Pancreas (tissue), 10 donors: Measurements from ENCODE around the gene CCDC136. TPM values are rescaled to one million over a fixed set of nuclear protein-coding genes. Genes with fewer than 3 reads are reported as not detected.

Experiments
- ATAC-seq, 4 donors: fragments of 200-7000 bp; cut with Tn5 transposase; one replicate each; pipeline versions ENCODE4 v1.8.0 to v1.9.1; 2020; ENCODE audit warnings: mild to moderate bottlenecking in 4 of 4, moderate library complexity in 4 of 4
- DNase-seq, 6 donors: peaks; one replicate each; pipeline ENCODE4 v3.0.0-alpha.2; 2020
- FAIRE-seq: peaks from 2 replicates; lab custom pipeline; 2012; peaks lifted over from hg19 to GRCh38; lab: Jason Lieb, UNC
- H3K27ac ChIP-seq, 4 donors: fragments of 200-600 bp; sonication (generic); 1 replicate in 3 of 4; 2 replicates in 1 of 4; pipeline versions ENCODE4 v1.5.0 to v1.8.0; 2020
- H3K27me3 ChIP-seq, 4 donors: fragments of 200-600 bp; one replicate each; pipeline ENCODE4 v1.8.0; 2021
- H3K36me3 ChIP-seq, 3 donors: fragments of 200-600 bp; sonication (generic) in 1 of 3; one replicate each; pipeline versions ENCODE4 v1.5.0 to v1.8.0; 2020 to 2021
- H3K4me1 ChIP-seq, 3 donors: fragments of 200-600 bp; one replicate each; pipeline ENCODE4 v1.8.0; 2021
- H3K4me3 ChIP-seq, 4 donors: fragments of 200-600 bp; sonication (generic) in 2 of 4; one replicate each; pipeline versions ENCODE4 v1.5.0 to v1.8.0; 2020 to 2021
- H3K9me3 ChIP-seq, 4 donors: fragments of 200-600 bp; one replicate each; pipeline ENCODE4 v1.8.0; 2021
- CTCF ChIP-seq, 4 donors: fragments of 200-600 bp; sonication (generic) in 3 of 4; IDR thresholded peaks; one replicate each; pipeline versions ENCODE4 v1.5.0 to v1.8.0; 2021; ENCODE audit warnings: antibody characterized with exemption in 4 of 4
- WGBS, 2 donors: extraction: QIAGEN DNeasy Blood & Tissue Kit; methylation state at CpG; one replicate each; pipeline ENCODE4 v1.1.7; 2013; 5-methylcytosine and 5-hydroxymethylcytosine counted together
- intact Hi-C, 3 donors: fragments of 100-400 bp; cut with DNase I; formaldehyde crosslinking; loops; one replicate each; pipeline versions ENCODE4 v1.11.1 to v1.14.2; 2022
- polyA plus RNA-seq, 2 donors: library from polyadenylated mRNA; stranded (reverse); fragments of 200-250 nt; gene quantifications; one replicate each; pipeline ENCODE4 v1.2.3, GENCODE V29; 2013
- total RNA-seq, 6 donors: library from RNA; stranded (reverse); fragmentation: NEBNext Ultra II Directional in 4 of 6; extraction: Animal tissue kit (Norgen Biotek cat#: 25700) in 4 of 6; gene quantifications; one replicate each; pipeline versions ENCODE4 v1.2.1 to v1.2.4, GENCODE V29; 2021 to 2023
- donor health status: healthy with polysubstance abuse.
- donor health status: DM: no; HTN: no; CAD: no; lungs with moderate emphysema.
- donor health status: DM: no; HTN: no; CAD: no.
- donor health status: control.
- donor health status: control.
- donor health status: Bipolar disorder and iron deficiency.
- donor health status: DM: yes; HTN: yes; CAD: no.
- donor health status: DM: no; HTN: no; CAD: no.
- donor health status: DM: no; HTN: no; CAD: no.
- donor health status: DM: yes; HTN: yes; CAD: no.

CCDC136 gene
- total and polyA plus RNA-seq, 8 donors, result 0.66 to 2.9 (median 1.3) TPM

GRCh38 chr7:128775744-128776474, 15.9 kb upstream of the CCDC136 start, which contains the start of gene OPN1SW:
Gene OPN1SW (minus strand): TSS chr7:128775794. CDS start chr7:128775781, 13 bp downstream.
- ATAC-seq, result no peak
- intact Hi-C loops, result no loop called here
- Histone ChIP-seq H3K9me3 (no peaks in the 10 kb centered on the region), H3K4me1 (no peaks in the 10 kb centered on the region), H3K27me3 (no peaks in the 10 kb centered on the region), H3K36me3 (peaks cover 0 to 5% (median 4%) of the 10 kb centered on the region in 3 donors), H3K27ac (no peak within 1 kb of the TSS), H3K4me3 (no peak within 1 kb of the TSS)
- 96 to 98% methylated on average over 4 of the region's 4 CpGs for WGBS, 2 donors
- TF ChIP-seq CTCF (IDR thresholded peaks at IDR 0.05), result no peak
- DNase-seq, result no peak
- FAIRE-seq, result no peak

DNA sequence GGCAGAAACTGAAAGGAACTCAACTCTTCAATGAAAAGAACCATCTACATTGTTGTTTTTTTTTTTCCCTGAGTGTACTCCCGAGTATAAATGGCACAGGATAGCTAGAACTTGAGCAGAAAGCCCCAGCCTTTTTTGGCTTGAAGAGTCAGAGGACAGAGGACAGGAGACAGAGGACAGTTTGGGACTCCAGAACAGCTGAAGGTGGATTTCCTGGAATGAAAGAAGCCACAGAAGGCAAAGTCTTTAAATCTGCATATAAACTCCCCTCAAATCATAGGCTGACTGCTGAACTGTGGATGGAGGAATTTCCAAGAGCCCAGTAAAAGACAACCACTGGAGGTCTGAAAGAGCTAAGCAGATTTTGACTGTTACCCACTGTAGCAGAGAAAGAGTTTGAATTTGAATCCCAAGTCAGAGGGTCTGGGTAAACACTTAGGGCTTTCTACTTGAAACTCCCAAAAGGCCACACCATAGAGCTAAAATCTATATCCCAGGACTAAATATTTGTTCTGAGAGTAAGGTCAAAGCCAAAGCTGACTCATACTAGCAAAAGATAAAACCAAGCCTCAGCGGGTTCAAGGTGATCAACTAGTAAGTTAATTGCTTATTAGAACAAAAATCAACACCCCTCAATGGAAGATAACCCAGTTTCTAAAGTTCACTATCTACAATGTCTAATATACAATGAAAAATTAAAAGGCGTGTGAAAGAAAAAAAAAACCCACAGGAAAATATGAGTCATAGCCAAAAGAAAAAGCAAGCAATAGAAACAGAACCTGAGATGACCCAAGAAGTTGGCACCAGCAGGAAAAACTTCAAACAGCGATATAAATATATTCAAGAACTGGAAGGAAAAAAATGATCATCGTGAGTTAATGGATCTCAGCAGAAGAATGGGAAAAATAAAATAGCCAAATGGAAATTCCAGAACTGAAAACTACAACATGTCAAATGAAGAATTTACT, 14.3 kb upstream of the CCDC136 start:
- TF ChIP-seq CTCF (IDR thresholded peaks at IDR 0.05), result no peak
- no peaks in the 10 kb centered on the region for H3K27me3 ChIP-seq
- DNase-seq, result no peak
- FAIRE-seq, result no peak
- no peaks in the 10 kb centered on the region for H3K9me3 ChIP-seq
- no peak overlapping the region for H3K4me3 ChIP-seq
- peak in 3 of 4 donors; percentile 27 to 47 (median 28) for ATAC-seq
- WGBS, 2 donors, result 39 to 49% methylated on average over 5 of the region's 5 CpGs
- no peaks in the 10 kb centered on the region for H3K4me1 ChIP-seq
- peaks cover 0 to 5% (median 4%) of the 10 kb centered on the region in 3 donors for H3K36me3 ChIP-seq
- H3K27ac ChIP-seq, result no peak overlapping the region
- intact Hi-C loops, result no loop called here

- no peak for TF ChIP-seq CTCF (IDR thresholded peaks at IDR 0.05)
- no peaks in the 10 kb centered on the region for H3K9me3 ChIP-seq
- no peak for DNase-seq
- no peaks in the 10 kb centered on the region for H3K4me1 ChIP-seq
- 94 to 97% methylated on average over 5 of the region's 5 CpGs for WGBS, 2 donors
- intact Hi-C loops, result no loop called here
- ATAC-seq, result no peak
- no peak for FAIRE-seq
- no peaks in the 10 kb centered on the region for H3K36me3 ChIP-seq
- H3K4me3 ChIP-seq, result no peak overlapping the region
- H3K27ac ChIP-seq, result no peak overlapping the region
- H3K27me3 ChIP-seq, result no peaks in the 10 kb centered on the region
These were observed 12.8 kb upstream of the CCDC136 start for GRCh38 chr7:128778946-128779345.

- H3K4me1 ChIP-seq, result no peaks in the 10 kb centered on the region
- no peaks in the 10 kb centered on the region for H3K27me3 ChIP-seq
- H3K4me3 ChIP-seq, result no peak overlapping the region
- intact Hi-C loops, result no loop called here
- H3K9me3 ChIP-seq, result no peaks in the 10 kb centered on the region
- DNase-seq, result no peak
- no peak for TF ChIP-seq CTCF (IDR thresholded peaks at IDR 0.05)
- H3K27ac ChIP-seq, result no peak overlapping the region
- no peaks in the 10 kb centered on the region for H3K36me3 ChIP-seq
- ATAC-seq, result no peak
- no peak for FAIRE-seq
- 86 to 91% methylated on average over 5 of the region's 5 CpGs for WGBS, 2 donors
These were observed 10.6 kb upstream of the CCDC136 start for GRCh38 chr7:128781126-128781525.
